OCI-LY3 (cell line): ENCODE measurements around the gene MAD1L1.

Experiments
- CTCF ChIP-seq: fragments of 200-600, 300-600 bp; sonication (generic); IDR thresholded peaks from 2 replicates; pipeline ENCODE4 v1.5.1; 2014; ENCODE audit warnings: antibody characterized with exemption, low read length, low read depth
- EZH2phosphoT487 ChIP-seq: fragments of 200-600 bp; shearing (Covaris generic); IDR thresholded peaks from 2 replicates; pipeline ENCODE4 v1.6.1; 2018; ENCODE audit warnings: antibody characterized with exemption, mixed run types, low read depth

- TF ChIP-seq EZH2phosphoT487 (no peak), CTCF (no peak)
These were observed 343.7 kb downstream of the MAD1L1 start for GRCh38 chr7:1889091-1889490.
